Measurements from ENCODE around the gene NUBP2.

The NUBP2 gene

DNA sequence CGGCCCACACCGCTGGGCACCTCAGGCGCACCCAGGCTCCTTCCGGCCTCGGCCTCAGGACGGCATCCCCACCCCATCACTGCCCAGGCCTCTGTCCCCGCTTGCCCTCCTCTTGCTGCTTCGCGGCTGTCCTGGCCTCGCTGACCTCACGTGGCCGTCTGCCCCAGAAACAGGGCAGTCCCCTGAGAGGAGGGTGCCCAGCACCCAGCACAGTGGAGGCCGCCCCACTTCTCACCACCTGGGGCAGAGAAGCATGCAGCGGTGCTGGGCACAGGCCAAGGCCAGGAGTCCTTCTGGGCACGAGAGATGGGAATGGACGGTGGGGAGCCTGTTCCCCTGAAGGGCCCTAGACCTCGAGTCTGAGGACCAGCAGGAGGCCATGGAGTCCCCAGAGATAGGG, 35.0 kb downstream of the NUBP2 start:
- intact Hi-C loops (cut with DNase I): no loop called here

DNA sequence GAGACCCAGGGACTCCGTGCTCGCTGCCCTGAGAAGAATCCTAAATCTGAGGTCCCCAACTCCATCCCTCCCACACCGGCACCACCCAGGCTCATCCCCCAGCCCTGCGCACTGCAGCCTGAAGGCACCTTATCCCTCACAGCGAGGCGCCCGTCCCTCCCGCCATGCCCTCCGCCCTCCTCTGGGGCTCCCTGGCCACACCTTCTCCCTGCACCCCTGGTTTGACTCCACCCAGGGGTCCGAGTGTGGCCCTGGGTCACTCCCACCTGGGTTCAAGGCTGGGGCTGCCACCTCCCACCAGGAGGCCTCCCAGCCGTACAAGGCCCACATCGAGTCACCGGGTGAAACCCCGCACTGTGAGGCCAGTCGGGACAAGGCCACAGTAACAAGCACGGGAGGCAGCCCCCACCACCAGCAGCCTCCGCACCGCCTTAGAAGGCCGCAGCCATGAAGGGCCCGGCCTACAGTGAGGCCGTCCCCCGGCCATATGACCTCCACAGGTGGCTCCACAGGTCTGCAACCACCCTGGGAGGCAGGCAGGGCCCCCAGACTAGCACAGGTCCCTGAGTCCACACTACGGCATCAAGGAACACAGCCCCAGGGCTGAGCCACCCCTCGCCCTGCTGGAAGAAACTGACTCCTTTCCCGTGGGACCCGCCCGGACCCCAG, 35.6 kb downstream of the NUBP2 start:
- intact Hi-C loops (cut with DNase I): no loop called here
- no peak for DNase-seq

More for the DNA sequence above, 35.0 kb downstream of the NUBP2 start:
- no peak for DNase-seq

DNA sequence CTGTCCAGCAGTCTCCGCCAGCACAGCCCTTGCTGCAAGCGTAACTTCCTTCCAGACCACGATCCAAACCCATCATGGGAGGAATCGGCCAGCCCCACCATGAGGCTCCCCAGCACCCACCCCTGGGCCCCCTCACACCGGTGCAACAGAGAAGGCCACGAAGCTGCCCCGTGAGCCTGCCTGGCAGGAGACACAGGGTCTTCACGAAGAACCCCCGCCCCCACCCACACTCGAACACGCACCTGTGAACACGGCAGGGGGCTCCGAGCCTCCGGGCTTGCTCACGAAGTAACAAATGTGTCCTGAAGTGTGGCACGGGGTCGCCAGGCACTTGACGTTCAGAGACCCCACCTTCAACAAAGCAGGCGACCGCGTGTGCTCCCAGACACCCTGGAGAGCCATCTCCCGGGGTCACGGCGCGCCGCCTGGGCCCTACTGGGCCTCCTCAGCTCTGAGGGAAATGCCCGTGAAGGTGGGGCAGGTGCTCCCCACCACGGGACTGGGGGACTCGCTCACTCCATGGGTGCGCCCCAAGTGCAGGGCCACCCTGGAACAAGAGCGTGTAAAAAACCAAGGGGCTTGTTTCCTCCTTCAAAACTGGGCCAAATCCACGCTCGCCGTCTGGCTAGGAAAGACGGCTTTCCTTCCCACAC, 36.2 kb downstream of the NUBP2 start:
- intact Hi-C loops (cut with DNase I): no loop called here
- DNase-seq: peak in 1 of 42 donors; percentile 10

DNA sequence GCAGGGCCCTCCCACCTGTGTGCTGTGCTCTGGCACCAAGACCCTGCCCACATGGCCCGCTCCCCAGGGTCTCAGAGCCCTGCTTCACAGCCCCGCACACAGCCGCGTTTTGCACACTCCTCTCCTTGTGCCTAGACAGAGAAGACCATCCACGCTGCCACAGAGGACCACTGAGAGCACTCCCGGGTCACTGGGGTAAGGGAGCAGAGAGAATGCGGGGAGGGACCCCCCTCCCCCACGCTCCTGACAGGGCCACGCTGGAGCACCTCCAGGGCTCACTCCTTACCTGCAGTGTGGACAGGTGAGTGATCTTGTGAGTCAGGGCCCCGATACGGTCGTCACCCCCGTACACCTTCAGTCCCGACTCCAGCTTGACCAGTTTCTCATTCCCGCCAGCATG, 36.9 kb downstream of the NUBP2 start:
- intact Hi-C loops (cut with DNase I): no loop called here
- peak in 2 of 42 donors; percentile 6 to 19 for DNase-seq

DNA sequence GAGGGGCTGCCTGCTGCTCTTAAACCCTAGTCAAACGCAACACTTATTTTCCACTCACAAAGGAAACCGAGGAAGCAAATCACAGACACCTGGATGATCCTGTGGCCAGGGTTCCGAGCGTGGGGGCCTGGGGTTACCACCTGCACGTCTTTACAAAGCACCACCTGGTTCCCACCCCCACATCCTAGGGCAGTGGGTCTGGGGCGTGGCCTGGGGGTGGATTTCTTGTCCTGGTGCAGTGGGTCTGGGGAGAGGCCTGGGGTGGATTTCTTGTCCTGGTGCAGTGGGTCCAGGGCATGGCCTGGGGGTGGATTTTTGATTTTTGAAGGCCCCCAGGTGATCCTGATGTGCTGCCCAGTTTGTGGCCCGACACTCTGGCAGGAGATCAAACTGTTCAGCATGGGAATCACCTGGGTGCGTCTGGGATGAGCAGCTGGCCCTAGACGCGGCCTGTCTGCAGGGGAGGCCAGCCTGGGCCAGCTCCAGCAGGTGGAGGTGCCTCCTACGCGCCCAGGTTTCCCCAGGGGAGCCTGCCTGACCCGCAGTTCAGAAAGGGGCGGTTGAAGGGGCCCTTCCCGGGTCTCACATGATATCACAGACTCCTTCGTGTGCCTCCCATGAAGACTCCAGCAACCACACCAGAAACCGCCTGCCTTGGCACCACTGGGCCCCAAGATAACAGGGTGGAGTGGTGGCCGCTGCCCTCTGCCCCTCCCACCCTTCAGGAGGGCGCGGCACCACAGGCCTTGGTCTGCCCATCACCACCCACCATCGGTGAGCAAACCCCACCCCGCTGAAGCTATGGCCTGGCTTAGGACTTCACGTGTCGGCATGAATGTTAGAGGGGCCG, 37.6 kb downstream of the NUBP2 start:
- DNase-seq: peak in 2 of 42 donors; percentile 16 to 18
- intact Hi-C loops (cut with DNase I): no loop called here

DNA sequence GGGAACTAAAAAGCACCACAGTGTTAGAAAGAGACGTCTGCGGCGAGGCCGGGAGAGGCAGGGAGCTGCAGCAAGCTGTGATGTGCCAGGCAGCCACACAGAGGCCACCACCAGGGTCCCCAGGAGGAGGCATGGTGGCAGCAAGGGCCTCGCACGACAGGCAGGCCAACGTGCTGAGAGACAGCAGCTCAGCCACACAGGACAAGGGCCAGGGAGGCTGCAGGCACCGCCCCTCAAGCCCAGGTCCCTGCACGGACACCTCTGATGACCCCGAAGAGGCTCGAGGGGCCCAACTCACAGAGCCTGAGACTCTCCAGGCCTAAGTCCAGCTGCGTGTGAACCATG, 38.2 kb downstream of the NUBP2 start:
- DNase-seq: no peak
- intact Hi-C loops (cut with DNase I): no loop called here

DNA sequence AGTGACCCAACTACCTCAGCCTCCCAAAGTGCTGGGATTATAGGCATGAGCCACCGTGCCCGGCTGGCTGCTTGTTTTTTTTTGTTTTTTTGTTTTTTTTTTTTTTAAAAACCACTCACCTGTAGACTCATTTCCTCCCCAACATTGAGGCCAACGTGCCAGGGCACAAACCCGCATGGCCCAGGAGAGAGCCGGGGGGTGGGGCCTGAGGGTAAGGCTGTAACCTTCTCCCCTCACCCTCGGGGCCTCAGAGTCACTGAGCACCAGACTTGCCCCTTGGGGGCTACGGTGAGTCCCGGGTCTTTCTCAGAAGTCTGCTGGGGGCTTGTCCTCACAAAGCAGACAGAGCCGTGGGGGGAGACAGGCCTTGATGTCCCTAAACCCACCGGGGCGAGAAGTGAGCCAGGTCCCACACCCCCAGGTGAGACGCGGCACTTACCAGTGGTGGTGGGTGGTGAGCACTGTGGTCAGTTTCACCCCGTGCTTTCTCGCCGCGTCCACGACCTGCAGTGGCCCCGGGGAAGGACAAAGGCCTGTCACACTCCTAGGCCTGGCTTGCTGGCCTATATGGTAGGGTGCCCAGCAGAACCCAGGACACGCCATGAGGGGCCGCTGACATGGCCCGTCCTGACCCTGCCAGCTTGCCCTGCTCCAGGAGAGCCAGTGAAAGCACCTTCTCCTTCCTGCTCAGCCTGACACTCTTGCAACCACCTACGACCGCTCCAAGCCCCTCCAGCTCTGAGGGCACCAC, 39.3 kb downstream of the NUBP2 start:
- intact Hi-C loops (cut with DNase I): no loop called here

DNA sequence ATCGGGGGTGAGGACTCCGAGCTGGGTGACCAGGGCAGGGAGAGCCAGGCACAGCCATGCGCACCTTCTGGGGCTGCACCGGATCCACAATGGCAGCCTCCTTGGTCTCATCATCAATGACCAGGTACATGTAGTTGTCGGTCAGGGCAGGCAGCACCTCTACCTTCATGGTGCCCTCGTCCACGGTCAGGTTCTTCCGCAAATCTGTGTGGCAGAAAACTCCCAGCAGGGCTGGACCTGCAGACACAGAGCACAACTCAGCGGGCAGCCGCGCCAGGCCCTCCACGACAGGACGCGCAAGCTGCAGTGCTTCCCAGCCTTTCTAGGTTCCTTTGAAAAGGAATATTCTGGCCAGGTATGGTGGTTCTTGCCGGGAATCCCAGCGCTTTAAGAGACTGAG, 40.0 kb downstream of the NUBP2 start:
- intact Hi-C loops (cut with DNase I): no loop called here
- DNase-seq: peak in 1 of 42 donors; percentile 23

More for the DNA sequence above, 39.3 kb downstream of the NUBP2 start:
- DNase-seq: peak in 1 of 42 donors; percentile 5

DNA sequence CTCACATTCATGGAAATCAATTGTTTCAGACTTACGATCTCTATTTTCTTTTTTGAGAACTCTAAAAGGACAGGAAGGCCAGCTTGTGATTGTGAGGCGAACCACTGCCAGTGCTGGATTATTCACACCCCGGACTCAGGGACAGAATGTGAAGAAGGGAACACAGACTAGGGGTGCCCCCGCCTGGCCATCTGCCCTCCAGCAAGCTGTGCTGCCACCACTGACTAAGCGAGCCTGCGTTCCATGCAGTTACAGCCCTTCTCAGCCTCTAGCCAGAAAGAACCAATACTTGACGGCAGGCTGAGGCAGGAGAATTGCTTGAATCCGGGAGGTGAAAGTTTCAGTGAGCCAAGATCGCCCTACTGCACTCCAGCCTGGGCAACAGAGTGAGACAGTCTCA, 41.1 kb downstream of the NUBP2 start:
- peak in 24 of 42 donors; percentile 2 to 69 (median 28) for DNase-seq
- intact Hi-C loops (cut with DNase I): no loop called here

DNA sequence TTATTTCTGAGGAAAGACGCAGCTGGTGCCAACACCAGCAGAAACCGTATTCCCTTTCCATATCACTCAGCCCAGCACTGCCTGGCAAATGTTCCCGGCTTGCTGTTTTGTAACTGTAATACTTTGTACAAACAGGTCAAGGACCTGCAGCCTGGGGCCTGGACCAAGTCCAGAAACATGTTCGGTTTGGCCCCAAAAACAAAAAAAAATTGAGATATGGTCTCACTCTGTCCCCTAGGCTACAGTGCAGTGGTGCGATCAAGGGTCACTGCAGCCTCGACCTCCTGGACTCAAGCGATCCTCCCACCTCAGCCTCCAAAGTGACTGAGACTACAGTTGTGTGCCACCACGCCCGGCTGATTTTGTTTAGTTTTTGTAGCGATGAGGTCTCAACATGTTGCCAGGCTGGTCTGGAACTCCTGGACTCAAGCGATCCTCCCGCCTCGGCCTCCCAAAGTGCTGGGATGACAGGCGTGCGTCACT, 42.7 kb downstream of the NUBP2 start:
- intact Hi-C loops (cut with DNase I): no loop called here
- DNase-seq: peak in 2 of 42 donors; percentile 6 to 18

DNA sequence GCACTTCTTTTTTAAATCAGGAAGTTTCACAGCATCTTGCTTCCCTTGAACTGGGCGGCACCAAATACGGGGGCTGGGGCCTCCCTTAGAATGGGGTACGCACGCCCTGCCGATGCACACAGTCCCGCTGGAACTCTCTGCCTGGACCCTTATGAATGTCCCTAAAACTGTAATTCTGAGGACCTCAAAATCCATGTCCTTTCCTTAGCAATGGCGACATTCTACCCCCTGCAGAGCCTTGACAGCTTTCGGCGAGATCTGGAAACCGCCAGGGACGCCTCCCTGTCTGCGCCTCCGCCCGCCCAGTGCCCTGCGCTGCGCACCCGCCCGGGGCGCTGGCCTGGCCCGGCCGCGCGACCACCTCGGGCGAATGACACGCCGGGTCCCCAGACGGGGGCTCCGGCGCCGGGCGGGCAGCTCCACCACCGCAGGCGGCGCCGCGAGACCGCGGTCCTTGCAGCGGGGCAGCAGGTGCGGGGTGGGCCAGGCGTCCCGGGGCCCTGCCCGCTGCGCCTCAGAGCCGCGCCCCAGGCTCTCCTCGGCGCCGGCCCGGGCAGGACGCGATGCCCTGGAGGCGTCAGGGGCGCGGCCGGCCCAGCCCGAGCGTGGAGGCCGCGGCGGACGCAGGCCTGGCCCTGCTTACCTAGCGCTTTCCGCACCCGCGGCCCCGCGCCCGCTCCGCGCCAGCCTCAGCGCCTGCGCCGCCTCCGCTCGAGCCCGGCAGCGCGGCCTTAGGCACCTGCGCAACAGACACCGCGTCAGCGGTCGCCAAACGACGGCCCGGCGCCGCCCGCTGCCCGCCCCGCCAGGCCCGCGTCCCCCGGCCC, 43.3 kb downstream of the NUBP2 start:
- intact Hi-C loops (cut with DNase I): no loop called here
- peak in 18 of 42 donors; percentile 7 to 75 (median 57) for DNase-seq

DNA sequence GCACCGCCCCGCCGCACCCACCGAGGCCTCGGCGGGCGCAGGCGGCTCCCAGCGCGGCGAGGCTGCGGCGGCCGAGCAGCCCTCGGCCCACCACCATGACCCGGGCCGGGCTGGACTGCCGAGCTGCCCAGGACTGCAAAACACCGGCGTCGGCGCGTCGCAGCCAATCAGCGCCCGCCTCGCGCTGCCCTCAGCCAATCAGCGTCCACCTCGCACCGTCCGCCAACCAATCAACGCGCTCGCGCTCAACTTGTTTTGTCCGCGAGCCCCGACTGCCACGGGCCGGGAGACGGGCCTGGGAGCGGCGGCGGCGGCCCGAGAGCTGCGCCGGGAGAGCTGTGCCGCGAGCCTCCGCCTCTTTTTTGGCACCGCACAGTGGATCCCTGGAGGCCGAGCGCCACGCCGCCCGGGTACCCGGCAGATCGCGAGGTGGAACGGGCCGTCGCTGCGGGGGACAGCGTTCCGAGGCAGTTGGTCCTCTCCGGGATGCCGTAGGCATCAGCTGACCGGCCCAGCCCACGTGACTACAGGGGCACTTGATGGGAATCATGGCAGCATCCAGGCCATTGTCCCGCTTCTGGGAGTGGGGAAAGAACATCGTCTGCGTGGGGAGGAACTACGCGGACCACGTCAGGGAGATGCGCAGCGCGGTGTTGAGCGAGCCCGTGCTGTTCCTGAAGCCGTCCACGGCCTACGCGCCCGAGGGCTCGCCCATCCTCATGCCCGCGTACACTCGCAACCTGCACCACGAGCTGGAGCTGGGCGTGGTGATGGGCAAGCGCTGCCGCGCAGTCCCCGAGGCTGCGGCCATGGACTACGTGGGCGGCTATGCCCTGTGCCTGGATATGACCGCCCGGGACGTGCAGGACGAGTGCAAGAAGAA, 44.2 kb downstream of the NUBP2 start, which contains the start of the genes FAHD1 and HAGH:
Gene FAHD1 (plus strand): TSS at position 516 of the 883 bp plus-strand sequence. CDS start 33 bp downstream, at position 549.
Gene HAGH (minus strand): TSS at position 135 of the 883 bp plus-strand sequence. CDS start 38 bp downstream, at position 97.
- intact Hi-C loops (cut with DNase I): no loop called here
- peak; percentile 88 to 99 (median 96) for DNase-seq

DNA sequence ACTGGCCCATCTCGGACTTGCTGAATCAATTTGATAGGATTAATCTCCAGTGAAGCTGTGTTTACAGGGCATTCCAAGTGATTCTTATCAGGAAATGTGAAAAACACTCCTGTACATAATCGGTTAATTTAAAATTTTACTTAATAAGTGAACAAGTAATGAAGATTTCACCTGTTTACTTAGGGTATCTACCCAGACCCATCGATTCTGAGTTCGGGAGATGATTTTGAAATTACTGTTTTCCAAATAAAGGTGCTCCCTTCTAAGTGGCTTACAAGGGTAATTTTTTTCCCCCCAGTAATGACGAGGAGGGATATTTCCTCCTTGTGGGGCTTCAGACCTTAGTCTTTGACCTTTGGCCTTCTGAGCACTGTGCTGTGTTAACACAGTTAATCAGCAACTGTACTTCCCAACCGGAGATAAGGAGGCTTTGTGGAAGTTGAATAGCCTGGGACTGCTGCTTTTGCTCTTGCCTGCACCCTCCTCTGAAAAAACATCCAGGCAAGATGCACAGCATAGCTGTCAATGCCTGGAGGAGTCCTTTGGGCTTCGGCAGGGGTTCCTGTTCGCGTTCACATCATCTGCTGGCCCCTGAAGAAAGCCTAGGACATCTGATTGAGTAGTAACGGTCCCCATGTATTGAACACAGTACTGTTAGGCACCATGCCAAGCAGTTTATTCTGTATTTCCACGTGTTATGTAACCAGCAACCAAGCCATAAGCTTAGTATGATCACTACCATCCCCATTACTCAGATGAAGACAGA, 46.1 kb downstream of the NUBP2 start:
- intact Hi-C loops (cut with DNase I): no loop called here
- no peak for DNase-seq

DNA sequence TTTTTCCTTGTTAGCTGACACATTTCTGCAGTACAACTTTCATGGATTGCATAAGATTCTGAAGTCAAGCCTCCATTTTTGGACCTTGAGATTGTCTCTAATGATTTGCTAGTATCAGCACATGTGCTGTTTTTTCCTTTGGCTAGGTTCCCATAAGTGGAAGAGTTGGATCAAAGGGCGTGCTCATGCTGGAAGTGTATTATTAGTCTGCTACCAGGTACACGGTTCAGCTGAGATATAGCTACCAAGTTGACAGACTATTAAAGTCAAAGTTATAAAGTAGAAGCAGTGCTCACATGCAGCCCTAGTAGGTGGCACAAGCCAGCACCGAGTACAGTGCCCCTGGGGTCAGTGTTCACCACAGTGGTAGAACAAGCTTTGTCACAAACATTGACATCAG, 47.5 kb downstream of the NUBP2 start:
- DNase-seq: no peak
- intact Hi-C loops (cut with DNase I): no loop called here

DNA sequence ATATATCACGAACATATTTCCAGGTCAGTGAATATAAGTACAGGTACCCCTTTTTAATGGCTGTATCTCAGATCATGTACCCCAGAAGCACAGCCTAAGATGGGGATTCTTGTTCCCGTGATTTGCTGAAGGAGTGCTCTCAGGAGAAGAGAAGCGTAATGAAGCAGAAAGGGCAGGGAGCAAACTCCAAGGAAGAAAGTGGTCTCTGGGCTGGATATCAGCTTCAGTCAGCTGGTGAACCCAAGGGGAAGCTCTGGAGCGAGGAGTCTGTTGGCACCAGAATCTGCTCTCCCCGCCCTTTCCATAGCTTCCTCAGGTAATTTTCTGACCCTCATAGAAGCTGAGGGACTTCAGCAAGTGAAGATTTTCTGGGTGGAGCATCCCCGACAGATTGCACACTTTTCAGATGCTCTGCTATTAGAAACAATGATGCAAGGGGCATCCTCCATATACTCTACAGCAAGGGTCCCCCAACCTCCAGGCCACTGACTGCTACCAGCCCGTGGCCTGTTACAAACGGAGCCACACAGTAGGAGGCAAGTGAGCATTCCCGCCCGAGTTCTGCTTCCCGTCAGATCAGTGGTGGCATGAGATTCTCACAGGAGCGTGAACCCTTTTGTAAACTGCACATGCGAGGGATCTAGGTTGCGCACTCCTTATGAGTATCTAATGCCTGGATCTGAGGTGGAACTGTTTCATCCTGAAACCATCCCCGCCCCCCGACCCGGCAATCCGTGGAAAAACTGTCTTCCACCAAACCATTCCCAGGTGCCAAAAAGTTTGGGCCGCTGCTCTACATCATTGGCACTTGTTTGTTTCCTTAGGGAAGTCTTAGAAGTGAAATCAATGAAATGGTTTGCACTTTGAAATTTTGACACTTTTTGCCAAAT, 48.7 kb downstream of the NUBP2 start:
- DNase-seq: no peak
- intact Hi-C loops (cut with DNase I): no loop called here
